ENCODE results near the gene NFASC.

Gene NFASC

DNA sequence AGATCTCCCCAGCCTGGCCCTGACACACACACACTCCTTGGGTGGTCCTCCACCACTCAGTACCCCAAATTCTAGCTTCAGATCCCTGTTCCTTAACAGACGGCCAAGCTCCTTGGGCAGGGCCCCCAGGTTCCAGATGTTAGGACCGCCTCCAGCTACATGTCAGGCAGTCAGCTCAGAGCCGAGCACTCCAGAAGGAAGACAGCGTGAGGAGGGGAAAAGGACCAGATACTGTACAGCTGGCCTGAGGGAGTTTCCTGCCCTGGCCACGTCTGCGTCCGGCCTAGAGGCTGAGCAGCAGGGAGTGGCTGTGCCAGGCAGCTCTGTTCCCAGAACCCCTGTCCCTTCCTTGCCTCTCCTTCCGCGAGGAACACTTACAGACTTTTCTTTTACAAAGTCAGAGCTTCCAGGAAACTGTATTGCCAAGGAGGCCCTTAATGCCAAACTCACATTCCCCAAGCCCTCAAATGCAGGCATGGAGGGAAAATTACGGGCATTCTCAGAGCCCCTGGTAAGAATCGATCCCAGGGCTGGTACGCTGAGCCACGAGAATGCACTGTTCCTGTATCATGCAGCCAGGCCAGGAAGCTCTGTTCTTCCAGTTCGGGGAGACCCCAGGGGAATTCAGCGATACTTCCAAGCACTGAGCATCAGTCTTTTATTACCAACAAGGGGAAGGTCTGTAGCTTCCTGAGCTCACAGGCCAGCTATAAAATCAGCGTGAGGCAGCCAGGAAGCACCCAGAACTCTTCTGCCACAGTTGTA is 127.1 kb downstream of the NFASC start:
- H4K20me1 ChIP-seq, result no peaks in the 10 kb centered on the region
- H3K4me1 ChIP-seq, result peaks cover 3 to 19% (median 17%) of the 10 kb centered on the region in 10 experiments
- H3K9ac ChIP-seq, result no peak overlapping the region
- no peak overlapping the region for H3K27ac ChIP-seq
- peak overlapping the region in 8 of 11 experiments; percentile 28 to 61 (median 44); a peak in 14 of 22 replicates for H3K4me2 ChIP-seq
- H3K27me3 ChIP-seq, result no peaks in the 10 kb centered on the region
- no peak overlapping the region for H3K4me3 ChIP-seq
- H3K36me3 ChIP-seq, result no peaks in the 10 kb centered on the region
- TF ChIP-seq Cebpa-rat (IDR thresholded peaks at IDR 0.05), result no peak
- H3K9me3 ChIP-seq (replicated peaks in 1 of 11), result no peaks in the 10 kb centered on the region

DNA sequence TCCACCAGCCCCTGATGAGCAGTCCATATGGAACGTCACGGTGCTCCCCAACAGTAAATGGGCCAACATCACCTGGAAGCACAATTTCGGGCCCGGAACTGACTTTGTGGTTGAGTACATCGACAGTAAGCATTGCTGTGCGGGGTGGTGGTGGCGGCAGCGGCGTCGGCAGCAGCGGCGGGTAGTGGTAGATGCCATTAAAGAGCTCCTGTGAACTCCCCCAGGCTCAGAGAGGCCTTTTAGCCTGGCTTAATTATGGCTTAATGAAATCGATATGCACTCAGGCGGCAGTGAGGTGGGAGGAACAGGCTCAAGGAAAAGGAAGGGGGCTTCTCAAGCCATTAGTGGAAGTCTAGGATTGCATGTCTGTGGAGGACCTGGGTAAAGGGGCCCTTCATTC is 130.5 kb downstream of the NFASC start:
- Histone ChIP-seq H3K36me3 (no peaks in the 10 kb centered on the region), H3K27ac (no peak overlapping the region), H3K27me3 (no peaks in the 10 kb centered on the region), H3K4me1 (peaks cover 0 to 19% (median 14%) of the 10 kb centered on the region in 10 experiments; a peak in 14 of 20 replicates), H3K4me3 (no peak overlapping the region), H3K9me3 (replicated peaks in 1 of 11) (no peaks in the 10 kb centered on the region), H4K20me1 (no peaks in the 10 kb centered on the region), H3K4me2 (no peak overlapping the region), H3K9ac (no peak overlapping the region)
- no peak for TF ChIP-seq Cebpa-rat (IDR thresholded peaks at IDR 0.05)

DNA sequence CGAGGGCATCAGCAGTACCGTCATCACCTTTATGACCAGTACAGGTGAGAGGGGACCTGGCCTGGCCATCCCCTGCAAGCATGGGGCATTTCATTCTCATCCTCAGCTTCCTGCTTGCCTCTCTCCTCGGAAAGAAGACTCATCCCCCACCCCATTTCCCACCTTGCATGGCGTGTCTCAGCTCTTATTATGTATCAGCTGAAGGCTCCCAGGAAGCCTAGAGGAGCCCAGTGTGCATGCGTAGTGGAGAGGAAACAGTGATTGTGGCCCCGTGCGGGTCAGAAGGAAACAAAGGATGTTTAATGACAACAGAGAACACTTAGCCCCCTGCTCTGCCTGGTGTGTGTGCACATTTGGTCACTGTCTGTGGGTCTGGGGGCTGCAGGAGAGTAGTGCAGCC is 132.0 kb downstream of the NFASC start:
- H3K9me3 ChIP-seq (replicated peaks in 1 of 11), result no peaks in the 10 kb centered on the region
- H3K4me2 ChIP-seq, result no peak overlapping the region
- no peaks in the 10 kb centered on the region for H3K27me3 ChIP-seq
- peaks cover 0 to 15% (median 11%) of the 10 kb centered on the region in 10 experiments; a peak in 14 of 20 replicates for H3K4me1 ChIP-seq
- TF ChIP-seq Cebpa-rat (IDR thresholded peaks at IDR 0.05), result no peak
- no peaks in the 10 kb centered on the region for H4K20me1 ChIP-seq
- no peak overlapping the region for H3K4me3 ChIP-seq
- H3K9ac ChIP-seq, result no peak overlapping the region
- H3K27ac ChIP-seq, result no peak overlapping the region
- H3K36me3 ChIP-seq, result no peaks in the 10 kb centered on the region

DNA sequence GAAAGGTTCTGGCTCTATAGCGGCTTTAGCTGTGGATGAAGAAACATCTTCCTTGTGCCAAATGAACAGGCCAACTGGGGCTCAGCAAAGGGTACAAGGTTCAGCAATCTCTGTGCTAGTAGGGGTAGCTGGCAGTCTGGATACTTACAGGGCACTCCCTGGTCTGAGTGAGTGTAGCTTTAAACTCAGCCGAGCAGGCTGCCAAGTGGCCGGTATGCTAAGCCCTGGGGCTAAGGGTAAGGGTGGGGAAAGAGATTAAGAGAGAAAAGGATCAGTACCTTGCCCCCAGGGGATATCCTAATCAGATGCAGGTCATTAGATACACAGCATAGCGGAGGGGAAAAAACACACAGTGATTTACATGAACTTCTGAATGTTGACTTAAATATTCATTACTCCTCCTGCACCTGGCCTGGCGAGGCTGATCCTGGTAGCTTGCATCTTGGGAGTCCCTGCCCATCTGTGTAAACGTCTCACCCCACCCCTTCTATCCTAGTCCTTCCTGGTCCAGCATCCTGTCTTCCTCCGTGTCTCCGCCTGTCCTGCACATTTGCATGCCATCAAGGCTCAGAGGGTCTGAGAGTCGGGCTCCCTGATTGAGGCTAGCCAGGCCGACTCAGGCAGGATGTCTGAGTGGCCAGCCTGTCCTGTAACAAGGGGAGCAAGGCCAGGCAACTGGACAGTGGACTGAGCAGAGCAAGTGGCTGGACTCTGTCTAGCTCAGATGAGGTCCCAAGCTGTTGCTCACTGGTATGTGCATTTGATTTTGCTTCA is 132.9 kb downstream of the NFASC start:
- H4K20me1 ChIP-seq, result no peaks in the 10 kb centered on the region; a peak in 1 of 22 replicates
- H3K4me3 ChIP-seq, result no peak overlapping the region
- no peak overlapping the region for H3K9ac ChIP-seq
- no peak overlapping the region for H3K4me2 ChIP-seq
- no peaks in the 10 kb centered on the region for H3K27me3 ChIP-seq
- H3K4me1 ChIP-seq, result peaks cover 0 to 6% (median 2%) of the 10 kb centered on the region in 10 experiments; a peak in 6 of 20 replicates
- H3K36me3 ChIP-seq, result no peaks in the 10 kb centered on the region
- no peaks in the 10 kb centered on the region for H3K9me3 ChIP-seq (replicated peaks in 1 of 11)
- H3K27ac ChIP-seq, result no peak overlapping the region
- no peak for TF ChIP-seq Cebpa-rat (IDR thresholded peaks at IDR 0.05)

DNA sequence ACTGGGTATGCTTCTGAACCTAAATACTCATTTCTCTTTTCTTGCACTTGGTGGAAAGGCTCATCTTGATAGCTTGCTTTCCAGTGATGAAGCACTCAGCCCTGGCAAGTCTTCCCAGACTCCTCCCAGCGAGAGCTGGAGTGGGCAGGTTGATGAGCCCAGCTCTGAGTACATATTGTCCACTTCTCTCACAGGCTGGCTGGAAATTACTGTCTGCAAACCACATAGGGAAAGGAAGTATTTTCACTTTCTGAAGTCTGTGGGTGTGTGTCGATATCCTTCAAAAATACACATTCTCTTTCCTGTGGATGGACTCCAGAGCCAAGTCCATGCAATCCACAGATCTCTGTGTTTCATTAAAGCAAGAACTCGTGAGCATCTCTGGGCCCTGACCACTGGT is 133.7 kb downstream of the NFASC start:
- Histone ChIP-seq H3K4me3 (no peak overlapping the region), H3K9me3 (replicated peaks in 1 of 11) (no peaks in the 10 kb centered on the region), H3K9ac (no peak overlapping the region), H3K27me3 (no peaks in the 10 kb centered on the region), H4K20me1 (no peaks in the 10 kb centered on the region; a peak in 1 of 22 replicates), H3K36me3 (no peaks in the 10 kb centered on the region), H3K27ac (no peak overlapping the region), H3K4me2 (no peak overlapping the region), H3K4me1 (0 out of 20 replicates have a peak, but pooled peaks cover 0 to 6% (median 0%) of the 10 kb centered on the region in 10 experiments)
- TF ChIP-seq Cebpa-rat (IDR thresholded peaks at IDR 0.05), result no peak

DNA sequence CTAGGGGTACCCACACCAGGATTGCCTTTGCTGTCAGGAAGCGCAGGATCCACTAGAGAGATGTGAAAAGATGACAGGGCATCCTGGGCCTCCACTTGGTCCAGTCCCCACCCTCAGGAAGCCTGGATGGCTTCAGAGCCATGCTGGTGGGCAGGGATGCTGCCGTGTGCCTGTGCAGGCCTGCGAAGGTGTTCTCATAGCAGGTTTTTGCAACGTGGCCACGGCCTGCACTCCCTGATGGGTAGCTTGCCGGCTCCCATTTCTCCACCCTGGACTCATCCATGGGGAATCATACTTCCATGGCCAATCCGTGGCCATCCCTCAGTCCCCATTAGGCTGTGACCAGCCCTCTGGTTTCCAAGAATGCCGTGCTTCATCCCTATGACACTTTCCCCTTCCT is 138.2 kb downstream of the NFASC start:
- TF ChIP-seq Cebpa-rat (IDR thresholded peaks at IDR 0.05), result no peak
- Histone ChIP-seq H3K9me3 (replicated peaks in 1 of 11) (no peaks in the 10 kb centered on the region), H3K27me3 (peaks cover 0 to 5% (median 0%) of the 10 kb centered on the region in 11 experiments; a peak in 1 of 22 replicates), H3K4me2 (no peak overlapping the region), H3K9ac (no peak overlapping the region), H3K4me1 (peaks cover 0 to 22% (median 17%) of the 10 kb centered on the region in 10 experiments; a peak in 13 of 20 replicates), H3K36me3 (no peaks in the 10 kb centered on the region), H3K4me3 (no peak overlapping the region), H4K20me1 (peaks cover 0 to 10% (median 0%) of the 10 kb centered on the region in 11 experiments; a peak in 1 of 22 replicates), H3K27ac (no peak overlapping the region)

DNA sequence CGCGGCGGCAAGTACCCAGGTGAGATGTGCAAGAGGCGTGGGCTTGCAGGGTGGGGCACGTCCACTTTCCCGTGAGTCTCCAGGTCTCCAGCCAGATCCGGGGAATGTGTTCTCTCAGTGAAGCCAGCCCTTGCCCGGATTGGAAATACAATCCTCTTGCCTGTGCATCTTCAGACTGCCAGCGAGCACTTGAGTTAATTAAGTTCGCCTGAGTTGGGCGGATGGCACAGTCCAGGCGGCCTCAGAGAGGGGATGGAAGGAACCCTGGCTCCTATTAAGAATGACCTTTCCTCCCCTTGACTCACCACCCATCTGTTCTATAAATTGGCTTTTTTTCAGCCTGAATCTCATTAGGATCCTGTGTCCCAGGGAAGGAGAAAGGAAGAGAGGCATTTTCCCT is 139.0 kb downstream of the NFASC start:
- Histone ChIP-seq H4K20me1 (peaks cover 0 to 10% (median 0%) of the 10 kb centered on the region in 11 experiments; a peak in 1 of 22 replicates), H3K27ac (no peak overlapping the region), H3K4me1 (peaks cover 0 to 30% (median 23%) of the 10 kb centered on the region in 10 experiments; a peak in 14 of 20 replicates), H3K36me3 (no peaks in the 10 kb centered on the region), H3K27me3 (peaks cover 0 to 5% (median 0%) of the 10 kb centered on the region in 11 experiments; a peak in 4 of 22 replicates), H3K9me3 (replicated peaks in 1 of 11) (no peaks in the 10 kb centered on the region), H3K4me3 (no peak overlapping the region), H3K9ac (no peak overlapping the region), H3K4me2 (no peak overlapping the region)
- no peak for TF ChIP-seq Cebpa-rat (IDR thresholded peaks at IDR 0.05)

DNA sequence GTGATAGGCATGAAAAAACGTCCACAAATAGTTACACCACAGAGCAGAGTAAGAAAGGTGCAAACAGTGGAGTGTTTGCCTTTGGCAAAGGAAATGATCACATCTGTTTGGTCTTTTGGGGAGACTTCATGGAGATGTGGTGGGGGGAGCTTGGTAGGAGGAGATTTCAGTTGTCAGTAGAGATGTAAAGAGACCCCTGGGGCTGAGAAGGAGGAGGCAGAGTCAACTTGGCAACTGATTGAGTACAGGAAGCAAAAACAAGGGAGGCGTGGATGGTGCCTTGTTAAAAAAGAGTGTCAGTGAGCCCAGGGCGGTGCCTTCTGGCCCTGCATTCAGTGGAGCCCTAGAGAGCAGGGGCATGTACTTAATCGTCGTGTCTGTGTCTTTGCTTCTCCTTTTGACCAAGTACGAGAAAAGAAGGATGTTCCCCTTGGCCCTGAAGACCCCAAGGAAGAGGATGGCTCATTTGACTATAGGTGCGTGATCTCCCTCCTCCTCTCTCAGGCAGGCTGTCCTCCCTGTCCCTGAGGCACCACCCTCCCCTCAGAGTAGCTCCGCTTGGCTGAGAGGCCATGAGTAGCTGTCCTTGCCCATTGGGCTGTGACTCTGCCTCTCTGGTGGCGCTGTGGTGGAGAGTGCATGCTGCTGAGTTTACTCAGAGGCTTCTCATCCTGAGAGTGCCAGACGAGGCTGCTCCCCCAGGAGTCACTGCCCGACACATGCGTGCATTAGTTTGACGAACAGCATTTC is 141.9 kb downstream of the NFASC start:
- Histone ChIP-seq H3K4me3 (no peak overlapping the region), H3K9me3 (replicated peaks in 1 of 11) (no peaks in the 10 kb centered on the region), H3K27ac (no peak overlapping the region), H3K36me3 (no peaks in the 10 kb centered on the region), H3K27me3 (peaks cover 0 to 9% (median 0%) of the 10 kb centered on the region in 11 experiments; a peak in 4 of 22 replicates), H3K4me1 (peaks cover 0 to 32% (median 24%) of the 10 kb centered on the region in 10 experiments; a peak in 14 of 20 replicates), H4K20me1 (peaks cover 0 to 22% (median 0%) of the 10 kb centered on the region in 11 experiments; a peak in 2 of 22 replicates), H3K4me2 (peak overlapping the region in 8 of 11 experiments; percentile 19 to 58 (median 43); a peak in 14 of 22 replicates), H3K9ac (no peak overlapping the region)
- TF ChIP-seq Cebpa-rat (IDR thresholded peaks at IDR 0.05), result no peak

Measured in BLaER1 treated with 17β-estradiol and CSF1 and Interleukin-3, amounts not matched to agents 10 nM and 100 nM (cell line).